Stimulated activated naive CD4-positive, alpha-beta T cell (primary cell): ENCODE results near the gene DAGLB.

Source experiments
- DNase-seq, 6 experiments: peaks; one replicate each; lab custom pipeline; 2025; lab: John Stamatoyannopoulos, UW

The DAGLB gene

DNA sequence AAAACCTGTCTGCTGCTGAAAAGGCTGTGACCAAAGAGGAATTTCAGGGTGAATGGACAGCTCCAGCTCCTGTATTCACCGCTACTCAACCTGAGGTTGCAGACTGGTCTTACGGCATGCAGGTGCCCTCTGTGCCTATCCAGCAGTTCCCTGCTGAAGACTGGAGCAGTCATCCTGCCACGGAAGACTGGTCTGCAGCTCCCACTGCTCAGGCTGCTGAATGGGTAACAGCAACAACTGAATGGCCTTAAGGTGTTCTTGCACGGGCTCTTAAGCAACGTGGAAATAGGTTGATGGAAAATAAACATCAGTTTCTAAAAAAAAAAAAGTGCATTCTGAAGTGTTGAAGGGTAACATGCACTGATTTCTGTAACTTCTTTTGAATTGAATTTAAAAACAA is 82.3 kb downstream of the DAGLB start:
- no peak for DNase-seq

DNA sequence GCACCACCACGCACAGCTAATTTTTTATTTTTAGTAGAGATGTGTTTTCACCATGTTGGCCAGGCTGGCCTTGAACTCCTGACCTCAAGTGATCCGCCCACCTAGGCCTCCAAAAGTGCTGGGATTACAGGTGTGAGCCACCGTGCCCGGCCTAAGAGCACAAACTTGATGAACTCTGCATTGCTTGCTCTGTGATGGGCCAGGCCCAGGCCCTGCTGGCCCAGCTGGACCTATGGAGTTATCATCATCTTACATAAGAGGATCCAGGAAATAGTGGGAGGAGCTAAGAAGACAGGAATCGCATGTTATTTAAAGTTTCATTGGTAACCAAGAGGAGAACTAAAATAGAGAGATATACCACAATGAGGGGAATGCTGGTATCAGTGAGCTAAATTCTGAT is 86.9 kb downstream of the DAGLB start:
- DNase-seq, result no peak

DNA sequence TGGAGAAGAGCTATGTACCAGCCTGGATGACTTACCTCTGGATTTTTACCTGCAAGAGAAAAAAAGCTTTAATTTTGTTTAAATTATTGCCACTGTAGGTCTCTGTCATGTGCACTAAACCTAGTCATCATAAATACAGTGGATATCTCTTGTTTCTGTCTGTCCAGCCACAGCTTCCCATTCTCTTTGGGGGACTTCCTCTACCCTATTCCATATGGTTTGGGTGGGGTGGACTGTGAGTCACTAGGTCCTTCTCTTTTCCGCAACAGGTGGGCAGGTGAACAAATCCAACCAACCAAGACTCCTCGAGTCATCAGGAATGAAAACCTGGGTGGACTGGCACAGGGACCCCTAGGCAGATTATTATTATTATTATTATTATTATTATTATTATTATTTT is 88.0 kb downstream of the DAGLB start:
- DNase-seq, result no peak
